Stimulated activated CD4-positive, alpha-beta T cell treated with anti-CD3 and anti-CD28 coated beads, TNF-alpha, amount 100 ng/mL, for 4 hours (primary cell): ENCODE measurements around the gene GARIN5B.
A peak's percentile ranks its signal among the peaks of the same experiment; 100 is the strongest.

Source experiments
- DNase-seq, 3 experiments: peaks; one replicate each; pipeline ENCODE4 v3.0.0-alpha.2; 2020; ENCODE audit warnings: low read depth in 3 of 3

GARIN5B gene

DNA sequence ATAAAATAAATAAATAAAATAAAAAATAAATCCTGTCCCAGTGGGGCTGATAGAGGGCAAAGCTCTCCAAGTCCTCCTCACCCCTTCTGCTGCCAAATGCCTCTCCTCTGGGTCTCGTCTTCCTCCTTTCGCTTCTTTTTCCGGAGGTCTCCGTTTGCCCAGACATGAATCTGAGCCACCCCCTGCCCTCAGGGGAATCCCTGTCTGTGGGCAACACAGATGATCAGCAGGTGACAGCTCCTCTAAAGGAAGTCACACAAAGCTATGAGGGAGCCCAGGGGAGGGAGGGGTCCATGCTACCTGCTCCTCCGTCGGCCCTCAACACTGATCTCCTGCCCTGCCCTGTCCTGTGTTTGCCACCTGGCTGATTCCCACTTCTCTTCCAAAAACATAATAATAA is 38.4 kb downstream of the GARIN5B start:
- DNase-seq, result no peak

DNA sequence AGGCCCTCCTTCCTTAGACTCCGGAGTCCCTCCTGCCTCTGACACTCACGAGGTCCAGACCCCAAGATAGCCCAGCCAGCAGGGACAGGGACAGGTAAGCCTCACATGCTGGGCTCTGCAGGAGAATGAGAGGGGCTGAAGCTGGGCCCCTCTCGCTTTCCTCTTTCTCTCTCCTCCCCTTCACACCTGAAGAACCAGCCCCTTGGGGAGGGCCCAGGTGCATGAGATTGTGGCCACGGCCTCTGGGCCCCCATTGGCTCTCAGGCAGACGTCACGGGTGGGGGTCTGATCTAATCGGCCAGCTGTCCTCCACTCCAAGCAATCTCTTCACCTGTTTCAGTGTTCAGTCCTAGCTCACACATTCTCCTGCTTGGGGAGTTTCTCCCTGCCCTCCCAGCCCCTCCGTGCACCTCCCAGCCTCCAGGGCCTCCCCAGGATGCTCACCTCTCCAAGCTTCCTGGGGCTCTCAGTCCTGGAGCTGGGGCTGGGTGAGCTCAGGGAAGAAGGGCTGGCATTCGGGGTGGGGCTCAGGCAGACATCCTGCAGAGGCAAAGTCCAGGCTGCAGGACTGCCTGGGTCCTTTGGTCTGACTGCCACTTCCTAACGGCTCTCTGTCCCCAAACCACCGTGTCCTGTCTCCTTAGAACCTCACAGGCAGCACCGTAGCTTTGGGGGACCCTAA is 40.7 kb downstream of the GARIN5B start:
- no peak for DNase-seq

DNA sequence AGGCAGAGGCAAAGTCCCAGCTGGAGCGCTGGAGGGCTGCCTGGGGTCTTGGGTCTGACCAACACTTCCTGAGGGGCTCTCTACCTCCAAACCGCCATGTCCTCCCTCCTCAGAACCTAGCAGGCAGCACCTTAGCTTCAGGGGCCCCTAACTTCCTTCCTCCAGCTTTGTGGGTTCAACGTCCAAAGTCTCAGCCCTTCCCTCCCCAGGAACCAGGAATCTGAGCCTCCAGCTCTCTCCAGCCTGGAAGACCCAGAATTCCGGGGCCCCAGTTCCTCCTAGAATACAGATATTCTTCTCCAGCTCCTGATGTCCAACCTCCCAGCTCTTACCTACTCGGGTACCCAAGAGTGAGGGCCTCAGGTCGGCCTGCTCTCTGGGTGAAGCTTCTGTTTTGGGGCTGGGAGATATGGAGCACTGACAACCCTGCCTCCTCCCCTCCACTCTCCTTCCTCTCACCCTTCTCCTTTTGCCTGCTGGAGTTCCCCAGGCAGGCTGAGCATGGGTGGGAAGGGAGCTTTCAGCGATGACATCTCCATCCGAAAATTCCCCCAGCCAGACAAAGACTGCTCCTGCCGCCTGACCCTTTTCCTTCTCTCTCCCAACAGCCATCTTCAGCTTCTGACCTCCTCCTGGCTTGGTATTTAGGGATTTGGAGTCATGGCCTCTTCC is 41.5 kb downstream of the GARIN5B start:
- DNase-seq, result no peak

DNA sequence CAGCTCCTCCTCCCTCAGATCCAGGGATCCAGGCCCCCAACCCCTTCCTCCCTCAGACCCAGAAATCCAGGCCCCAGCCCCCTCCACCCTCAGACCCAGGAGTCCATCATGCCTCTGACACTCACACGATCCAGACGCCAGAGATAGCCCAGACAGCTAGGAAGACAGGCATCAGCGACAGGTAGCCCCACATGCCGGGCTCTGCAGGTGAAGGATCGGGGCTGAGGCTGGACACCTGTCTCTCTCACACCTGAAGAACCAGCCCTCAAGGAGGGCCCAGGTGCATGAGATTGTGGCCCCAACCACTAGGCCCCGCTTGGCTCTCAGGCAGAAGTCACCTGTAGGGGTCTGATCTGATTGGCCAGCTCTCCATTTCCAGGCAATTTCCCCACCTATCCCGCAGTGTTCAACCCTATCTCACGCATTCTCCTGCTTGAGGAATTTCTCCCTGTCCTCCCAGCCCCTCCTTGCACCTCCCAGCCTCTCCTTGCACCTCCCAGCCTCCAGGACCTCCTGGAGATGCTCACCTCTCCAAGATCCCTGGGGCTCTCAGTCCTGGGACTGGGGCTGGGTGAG is 42.1 kb downstream of the GARIN5B start:
- no peak for DNase-seq

DNA sequence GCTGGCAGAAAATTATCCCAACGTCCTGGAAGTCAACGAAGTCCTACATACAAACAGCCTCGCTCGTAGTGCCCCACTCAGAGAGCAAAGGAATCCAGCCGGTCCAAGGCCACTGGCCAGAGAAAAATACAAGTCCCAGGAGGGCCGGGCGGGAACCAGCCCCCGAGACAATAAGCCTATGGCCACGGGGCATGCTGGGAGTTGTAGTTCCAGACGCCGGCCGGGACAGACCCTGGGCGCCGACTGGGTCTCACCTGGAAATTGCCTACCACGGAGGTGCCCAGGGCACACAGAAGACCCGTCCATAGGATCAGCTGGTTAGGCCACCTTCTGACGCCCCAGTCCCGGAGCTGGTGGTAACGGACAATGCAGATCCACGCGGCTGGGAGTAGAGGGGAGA is 43.3 kb downstream of the GARIN5B start:
- DNase-seq, result no peak

DNA sequence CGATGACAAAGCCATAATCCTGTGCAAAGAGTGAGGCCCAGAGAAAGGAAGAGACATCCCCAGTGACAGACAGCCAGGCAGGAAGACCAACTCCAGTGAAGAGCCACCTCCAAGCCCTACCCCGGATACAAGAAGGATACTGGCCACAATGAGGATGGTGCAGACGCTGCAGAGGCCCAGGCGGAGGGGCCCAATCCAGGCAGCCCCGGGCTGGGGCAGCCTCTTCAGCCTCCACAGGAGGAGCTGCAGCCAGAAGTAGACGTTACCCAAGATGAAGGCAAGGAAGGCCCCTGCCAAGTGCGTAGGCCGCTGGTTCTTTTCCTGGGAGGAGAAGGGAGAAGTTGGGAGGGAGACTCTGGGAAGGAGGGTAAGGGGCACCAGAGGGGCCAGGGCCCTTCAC is 46.4 kb downstream of the GARIN5B start:
- no peak for DNase-seq

DNA sequence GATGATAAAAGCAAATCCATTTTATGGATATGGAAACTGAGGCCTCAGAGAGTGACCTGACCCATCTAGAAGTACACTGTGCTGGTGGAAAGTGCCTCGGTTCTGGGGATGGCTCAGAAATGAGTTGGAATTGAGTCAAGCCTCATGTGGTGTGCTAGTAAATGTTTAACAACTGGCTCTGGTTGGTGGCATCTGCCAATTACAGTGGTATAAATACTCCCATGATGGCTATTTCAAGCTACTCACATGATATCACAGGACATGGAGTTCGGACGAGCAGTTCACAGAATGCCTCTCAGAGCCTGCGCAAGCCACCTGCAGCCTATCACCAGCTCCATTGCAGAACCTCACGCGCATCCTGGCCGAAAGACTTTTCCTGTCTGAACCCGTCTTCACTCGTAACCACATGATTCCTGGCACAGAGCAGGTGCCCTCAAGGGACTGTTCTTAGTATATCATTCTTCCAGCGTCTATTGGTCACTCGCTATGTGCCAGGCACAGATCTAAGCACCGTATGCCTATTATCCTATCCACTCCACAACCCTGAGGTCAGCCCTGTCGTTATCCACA is 47.0 kb downstream of the GARIN5B start:
- DNase-seq, result no peak

DNA sequence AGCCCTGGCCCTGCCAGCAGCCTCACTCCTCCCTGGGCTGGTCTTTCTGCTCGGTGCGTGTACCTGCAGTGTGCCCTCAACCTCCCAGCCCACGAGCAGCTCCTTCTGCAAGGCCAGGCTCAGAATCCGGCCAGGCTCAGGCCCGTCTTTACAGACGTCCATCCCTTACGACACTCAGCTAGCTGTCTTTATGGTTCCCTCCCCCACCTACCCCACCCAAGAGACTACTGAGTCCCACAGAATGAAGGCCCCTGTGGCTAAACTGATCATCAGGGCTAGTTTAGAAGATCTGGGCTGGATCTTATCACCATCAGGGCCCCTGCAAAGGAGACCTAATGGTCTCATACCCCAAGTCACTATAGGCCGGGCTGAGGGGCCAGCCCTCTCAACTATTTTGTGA is 48.7 kb downstream of the GARIN5B start:
- DNase-seq, result no peak

DNA sequence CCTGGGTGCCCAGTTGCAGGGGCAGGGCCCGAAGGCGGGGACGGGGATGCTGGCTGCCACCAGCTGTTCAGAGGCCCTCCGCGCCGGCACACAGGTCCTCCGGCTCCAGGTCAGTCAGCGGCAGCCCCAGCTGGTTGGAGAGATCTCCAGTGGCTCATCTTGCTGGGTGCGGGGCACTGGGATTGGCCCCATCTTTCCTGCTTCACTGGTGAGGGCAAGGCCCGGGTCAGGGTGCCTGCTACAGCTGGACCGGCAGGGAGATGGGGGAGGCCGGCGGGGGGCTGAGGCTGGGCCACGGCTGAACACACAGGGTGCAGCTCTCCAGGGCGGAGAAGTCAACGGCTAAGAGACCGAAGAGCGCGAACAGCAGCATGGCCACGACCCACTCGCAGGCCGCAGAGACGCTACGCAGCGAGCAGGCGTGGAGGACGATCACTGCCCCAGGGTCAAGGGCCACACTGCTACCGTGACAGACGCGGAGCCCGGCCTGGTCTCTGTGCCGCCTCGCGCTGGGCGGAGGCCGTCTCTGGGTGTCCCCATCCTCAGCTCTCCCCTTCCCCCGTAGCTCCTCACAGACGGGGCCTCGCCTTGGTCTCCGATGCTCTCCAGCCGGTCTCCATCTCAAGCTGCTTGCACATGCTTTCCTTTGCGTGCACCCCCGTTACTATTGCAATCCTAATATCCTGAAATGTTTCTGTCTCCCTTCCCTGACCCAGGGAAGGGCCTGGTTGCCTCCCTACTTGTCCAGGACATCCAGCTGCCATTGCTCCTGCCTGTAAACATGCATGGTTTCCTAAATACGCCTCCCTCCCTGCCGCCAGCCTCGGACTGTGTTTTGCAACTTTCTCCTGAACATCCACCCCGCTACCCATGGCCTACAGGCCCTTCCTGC is 50.2 kb downstream of the GARIN5B start:
- DNase-seq, result no peak

DNA sequence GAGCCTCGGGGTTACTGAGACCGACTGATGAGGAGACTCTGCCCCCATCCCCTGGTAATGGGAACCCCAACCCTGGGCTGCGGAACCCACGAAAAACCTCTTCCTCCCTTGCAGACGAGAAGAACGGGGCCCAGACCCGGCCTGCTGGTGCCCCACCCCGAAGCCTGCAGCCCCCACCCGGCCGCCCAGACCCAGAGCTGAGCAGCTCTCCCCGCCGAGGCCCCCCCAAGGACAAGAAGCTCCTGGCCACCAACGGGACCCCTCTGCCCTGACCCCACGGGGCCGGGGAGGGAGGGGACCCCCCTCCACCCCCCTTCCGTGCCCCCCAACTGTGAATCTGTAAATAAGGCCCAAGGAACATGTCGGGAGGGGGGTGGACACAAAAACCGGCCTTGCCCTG is 51.3 kb downstream of the GARIN5B start:
- no peak for DNase-seq

DNA sequence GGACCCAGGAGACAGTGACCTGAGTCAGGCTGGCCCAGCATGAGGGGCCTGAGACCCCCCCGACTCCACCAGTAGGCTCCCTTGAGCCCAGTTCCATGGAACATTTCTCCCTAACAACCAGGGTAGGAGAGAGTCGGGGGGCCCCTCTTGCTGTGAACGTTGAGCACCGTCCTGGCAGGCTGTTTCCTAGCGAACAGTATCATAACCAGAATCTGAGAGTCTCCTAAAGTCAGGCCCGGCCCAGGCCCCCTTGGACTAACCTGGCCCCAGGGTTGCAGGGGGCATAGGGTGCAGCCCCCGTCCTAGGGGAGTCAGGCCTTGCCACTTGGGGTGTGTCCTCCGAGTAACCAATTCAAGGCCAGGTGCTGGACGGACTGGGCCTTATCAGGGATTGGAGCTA is 51.7 kb downstream of the GARIN5B start:
- no peak for DNase-seq

DNA sequence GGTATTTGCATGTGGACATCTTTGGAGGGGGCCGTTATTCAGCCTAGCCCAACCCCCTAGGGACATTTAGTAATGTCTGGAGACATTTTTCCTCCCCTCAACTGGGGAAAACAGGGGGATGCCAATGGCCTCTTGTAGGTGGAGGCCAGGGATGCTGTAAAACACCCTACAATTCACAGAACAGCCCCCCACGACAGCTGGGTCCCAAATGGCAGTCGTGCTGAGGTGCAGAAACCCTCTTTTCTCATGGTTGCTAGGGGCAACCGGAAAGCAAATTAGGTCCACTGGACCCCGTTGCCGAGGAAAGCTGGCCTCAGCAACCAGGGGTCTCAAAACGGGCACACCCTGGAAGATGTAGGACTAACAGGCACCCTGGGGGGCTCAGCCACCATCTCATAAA is 52.6 kb downstream of the GARIN5B start:
- DNase-seq, result no peak

DNA sequence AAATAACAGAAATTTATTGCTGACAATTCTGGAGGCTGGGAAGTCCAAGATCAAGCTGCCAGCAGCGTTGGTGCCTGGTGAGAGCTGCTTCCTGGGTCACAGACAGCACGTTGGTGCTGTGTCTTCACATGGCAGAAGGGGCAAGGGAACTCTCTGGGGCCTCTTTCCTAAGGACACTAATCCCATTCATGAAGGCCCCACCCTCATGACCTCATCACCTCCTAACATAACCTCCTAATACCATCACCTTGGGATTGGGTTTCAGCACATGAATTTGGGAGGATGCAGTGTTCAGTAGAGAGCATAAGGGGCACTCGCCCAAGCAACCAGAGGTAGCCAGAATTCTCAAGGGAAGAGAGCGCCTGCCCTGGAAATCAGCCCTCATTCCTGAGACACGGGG is 53.6 kb downstream of the GARIN5B start:
- no peak for DNase-seq

DNA sequence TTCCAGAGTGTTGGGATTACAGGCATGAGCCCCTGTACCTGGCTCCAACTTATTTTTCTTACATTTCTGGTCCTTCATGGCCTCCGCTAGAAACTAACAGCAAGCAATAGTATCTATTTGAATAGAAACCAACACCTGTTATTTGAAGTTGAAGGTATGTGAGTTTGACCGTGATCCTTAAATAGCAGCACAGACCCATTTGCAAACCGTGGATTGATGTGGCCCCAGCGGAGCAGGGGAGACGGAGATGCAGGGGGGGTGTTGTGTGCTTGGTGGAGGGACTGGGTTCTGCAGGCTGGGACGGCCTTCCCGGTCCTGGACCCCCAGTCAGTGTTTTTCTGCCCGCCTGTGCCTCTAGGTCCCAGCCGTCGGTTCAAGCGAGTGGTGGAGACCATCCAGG is 54.8 kb downstream of the GARIN5B start:
- DNase-seq, result no peak

DNA sequence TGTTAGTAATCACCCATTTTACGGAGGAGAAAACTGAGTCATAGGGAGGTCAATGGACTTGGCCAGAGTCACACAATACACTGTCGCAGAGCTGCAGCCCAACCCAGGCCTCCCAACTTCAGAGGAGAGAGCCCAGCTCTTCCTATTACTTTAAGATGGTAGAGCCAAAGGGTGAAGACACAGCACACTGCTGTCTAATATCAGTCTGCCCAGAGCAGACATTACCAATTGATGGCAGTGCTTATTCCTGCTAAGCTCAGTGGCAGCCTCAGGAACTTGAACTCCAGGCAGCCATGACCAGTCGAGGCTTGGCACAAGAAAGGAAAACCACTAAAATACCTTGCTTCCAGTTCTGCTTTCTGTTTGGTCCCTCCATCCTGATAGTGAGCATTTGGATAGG is 56.3 kb downstream of the GARIN5B start:
- no peak for DNase-seq

DNA sequence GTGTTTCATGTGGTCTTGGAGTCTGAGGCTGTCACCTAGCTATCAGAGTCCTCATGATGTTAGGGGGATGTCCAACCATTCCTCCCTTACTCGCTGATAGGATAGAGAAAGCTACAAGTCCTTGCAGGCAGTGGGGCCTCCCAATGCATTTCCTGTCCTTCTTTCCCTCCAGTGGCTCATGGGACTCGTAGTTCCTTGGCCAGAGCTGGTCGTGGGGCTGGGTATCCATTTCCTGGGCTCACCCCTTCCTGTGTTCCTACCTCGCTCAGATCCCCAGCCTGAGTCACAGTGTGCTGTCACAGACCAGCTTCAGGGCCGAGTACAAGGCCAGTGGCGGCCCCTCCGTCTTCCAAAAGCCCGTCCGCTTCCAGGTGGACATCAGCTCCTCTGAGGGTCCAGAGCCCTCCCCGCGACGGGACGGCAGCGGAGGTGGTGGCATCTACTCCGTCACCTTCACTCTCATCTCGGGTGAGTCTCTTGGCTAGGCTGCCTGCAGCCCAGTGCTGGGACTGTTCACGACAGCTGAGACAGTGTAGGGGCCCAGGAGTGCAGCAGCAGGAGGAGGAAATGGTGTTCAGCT is 57.0 kb downstream of the GARIN5B start:
- DNase-seq, result no peak

DNA sequence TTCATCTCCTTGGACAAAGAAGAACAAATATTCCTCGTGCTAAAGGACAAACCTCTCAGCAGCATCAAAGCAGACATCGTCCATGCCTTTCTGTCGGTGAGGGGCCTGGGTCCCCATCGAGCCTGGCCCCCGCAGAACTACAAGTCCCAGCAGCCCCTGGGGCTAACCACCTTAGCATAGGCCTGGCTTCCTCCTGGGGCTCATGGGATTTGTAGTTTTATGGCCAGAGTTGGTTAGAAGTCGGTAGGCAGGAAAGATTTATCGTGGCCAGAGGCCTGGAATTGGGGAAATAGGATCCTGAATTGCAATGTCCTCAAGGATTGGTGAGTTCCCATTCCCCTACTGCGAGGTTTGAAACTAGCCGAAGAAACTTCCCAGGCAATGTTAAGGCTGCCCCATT is 57.6 kb downstream of the GARIN5B start:
- DNase-seq, result peak in 2 of 3 experiments; percentile 16 to 32

DNA sequence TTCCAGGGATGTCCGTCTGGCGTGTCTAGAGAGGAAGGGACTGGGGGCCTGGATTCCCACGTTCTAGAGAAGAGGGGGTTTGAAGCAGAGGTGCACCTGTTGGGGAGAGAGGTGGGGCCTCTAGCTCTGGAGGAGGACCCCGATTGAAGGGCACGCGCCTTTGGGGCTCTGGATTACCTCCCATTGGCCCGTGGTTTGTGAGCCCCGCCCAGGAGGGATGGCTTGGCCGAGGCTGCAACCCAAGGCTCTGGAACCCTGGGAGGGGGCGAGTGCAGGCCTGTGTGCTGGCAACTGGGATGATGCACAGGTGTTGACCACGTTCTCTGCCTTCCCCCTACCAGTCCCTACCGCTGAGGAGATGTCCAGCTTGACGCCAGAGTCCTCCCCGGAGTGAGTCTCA is 58.1 kb downstream of the GARIN5B start:
- no peak for DNase-seq
